GM15510 (cell line): ENCODE results near the gene ACVRL1.

Experiments
- POLR2A ChIP-seq: IDR thresholded peaks from 3 replicates; pipeline ENCODE4 v1.6.1; 2011; ENCODE audit warnings: borderline replicate concordance; ENCODE audit not compliant: insufficient read length; ENCODE audit errors: extremely low read depth

The ACVRL1 gene

DNA sequence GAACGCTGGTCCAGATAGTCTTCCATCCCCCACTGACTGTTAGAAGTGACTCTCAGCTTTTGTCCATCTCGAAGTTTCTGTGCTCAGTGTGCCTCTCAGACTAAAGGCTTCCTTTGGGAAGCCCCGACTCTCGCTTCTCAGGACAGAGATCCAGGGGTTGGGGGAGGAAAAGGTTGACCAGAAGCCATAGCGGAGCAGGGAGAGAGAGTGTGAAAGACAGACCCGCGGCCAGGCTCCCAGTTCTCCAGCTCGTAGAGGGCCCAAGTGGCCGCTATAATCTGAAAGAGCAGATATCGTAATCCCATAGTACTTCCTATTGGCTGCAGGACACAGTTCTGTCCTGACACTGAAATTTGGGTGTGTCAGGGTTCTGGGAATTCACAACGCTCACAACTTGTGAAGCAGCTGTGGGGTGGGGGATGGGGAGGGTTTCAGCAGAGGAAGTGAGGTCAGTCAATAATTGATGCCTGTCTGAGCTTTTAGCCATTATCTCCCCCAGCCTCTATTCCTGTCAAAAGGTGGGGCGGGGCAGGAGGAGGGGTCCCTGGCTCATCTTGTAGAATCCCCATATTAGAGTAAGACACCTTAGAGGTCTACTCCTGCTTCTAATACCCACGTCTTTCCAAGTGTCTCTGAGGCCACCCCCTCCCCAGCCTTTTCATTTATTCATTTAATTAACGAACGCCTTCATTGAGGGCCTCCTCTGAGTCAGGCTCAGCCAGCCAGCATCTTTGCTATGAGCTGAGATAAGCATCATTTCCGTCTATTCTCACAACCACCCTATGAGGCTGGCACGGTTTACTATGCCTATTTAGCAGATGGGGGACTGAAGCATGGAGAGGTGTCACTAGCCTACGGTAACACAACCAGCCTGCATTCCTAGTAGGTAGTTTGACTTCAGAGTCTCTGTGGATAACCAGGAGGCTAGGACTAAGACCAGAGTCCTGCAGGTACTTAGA is 1.6 kb upstream of the ACVRL1 start:
- TF ChIP-seq POLR2A = no peak

DNA sequence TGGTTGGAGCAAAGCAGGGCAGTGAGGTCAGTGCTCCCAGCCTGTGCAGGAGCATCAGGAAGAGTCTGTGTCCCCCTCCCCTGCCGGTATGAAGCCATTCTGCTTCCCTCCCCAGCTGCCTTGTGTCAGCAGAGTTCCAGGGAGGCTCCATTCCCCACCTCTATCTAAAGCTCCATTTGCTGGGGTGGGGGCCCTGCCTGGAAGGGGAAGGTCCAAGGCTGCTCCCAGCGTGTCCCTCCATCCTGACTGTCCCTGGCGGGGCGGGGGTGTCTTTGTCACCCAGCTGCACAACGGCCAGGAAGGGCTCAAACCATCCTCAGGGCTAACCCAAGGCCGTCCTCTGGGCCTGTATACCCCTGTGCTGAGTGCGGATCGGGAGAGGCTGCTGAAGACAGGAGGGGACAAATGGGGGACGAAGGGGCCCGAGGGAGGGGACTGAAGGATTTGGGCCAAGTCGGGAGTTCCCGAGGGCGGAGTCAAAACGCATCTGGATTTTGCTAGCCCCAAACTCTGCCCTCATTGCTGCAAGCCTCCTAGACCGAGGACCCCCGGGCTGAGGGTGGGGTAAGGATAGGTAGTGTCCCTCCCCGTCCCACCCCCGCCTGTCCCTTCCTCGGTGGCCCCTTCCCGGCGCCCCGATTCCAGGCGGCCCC is 748 bp upstream of the ACVRL1 start:
- no peak for TF ChIP-seq POLR2A

DNA sequence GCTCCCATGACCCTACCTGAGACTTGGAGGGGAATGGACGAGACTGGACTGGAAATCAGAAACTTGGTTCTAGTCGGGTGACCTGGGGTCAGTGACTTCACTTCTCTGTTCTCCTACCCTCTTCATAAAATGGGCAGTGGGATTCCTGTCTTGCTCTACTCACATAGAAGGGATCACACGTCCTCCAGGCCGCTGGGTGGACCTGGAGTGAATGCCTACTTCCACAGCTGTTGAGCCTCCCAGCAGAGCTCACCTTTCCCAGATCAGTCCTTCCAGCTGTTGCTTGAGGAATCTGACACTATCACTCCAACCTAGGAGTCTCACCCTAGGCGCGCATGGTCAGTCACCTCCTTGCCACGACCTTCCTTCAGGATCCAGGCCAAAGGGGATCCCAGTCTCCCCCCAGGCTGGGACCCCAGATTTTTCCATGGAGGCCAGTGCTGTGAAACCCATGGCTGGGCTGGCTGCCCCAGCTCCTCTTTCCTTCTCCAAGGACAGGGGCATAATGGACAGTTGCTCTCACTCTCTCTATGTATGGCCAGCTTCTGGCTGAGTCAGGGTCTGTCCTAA is 637 bp downstream of the ACVRL1 start:
- no peak for TF ChIP-seq POLR2A

DNA sequence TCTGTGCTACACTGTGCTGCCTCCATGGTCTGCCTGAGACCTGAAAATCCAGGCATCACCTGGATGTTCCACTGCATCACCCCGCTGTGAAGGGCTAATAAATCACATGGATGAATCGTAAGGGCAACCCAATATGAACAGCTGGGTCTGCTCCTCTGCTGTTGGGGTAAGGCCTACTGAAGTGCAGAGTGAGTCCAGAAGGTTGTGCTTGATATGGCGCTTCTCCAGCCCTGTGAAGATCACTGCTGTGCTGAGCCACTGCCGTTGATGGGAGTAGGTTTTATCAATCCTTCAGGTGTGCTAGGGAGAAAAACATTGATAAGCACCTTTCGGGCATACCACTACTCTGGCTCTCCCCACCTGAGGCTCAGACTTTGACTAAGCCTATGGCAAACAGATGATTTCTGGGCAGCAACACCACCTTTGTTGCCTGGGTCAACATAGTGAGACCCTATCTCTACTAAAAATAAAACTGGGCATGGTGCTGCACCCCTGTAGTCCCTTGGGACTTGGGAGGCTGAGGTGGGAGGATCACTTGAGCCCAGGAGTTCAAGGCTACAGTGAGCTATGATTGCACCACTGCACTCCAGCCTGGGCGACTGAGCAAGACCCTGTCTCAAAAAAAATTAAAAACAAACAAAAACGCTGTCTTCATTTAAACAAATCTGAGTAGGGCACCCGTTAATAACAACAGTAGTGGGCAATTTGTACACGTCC is 1.7 kb downstream of the ACVRL1 start:
- TF ChIP-seq POLR2A = no peak

DNA sequence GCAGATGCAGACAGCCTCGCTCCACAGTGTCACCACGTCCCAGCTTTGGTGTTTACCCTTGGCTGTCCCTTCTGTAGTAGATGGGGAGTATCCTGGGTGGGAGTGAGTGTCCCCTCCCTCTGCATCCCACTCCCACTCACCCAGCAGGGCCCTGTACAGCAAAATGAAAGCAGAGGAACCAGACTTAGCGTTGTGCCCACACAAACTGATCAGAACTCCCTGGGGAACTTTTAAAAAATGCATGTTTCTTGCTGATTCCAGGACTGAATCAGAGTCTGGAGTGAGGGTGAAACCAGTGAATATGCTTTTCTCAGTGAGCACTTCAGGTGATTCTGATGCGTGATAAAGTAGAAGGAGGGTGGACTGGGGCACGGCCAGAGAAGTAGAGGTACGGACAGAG is 2.9 kb downstream of the ACVRL1 start:
- no peak for TF ChIP-seq POLR2A

DNA sequence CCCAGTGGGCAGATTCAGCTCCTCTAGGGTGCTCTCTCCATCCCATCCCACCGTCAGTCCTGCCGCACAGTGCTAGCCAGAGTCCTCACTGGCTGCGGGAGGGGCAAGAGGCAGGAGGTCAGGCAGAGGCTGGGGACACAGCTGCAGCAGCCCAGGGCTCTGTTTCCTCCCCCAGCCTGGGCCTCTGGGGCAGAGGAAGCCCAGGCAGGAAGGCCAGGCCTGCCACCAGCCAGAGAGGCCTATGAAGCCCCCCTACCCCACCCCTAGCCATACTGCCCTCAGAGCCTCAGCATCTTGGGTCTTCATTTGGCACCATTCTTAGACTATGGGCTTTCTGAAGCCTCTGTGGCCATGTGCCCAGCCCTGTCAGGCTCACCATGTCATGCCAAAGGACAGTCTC is 3.4 kb downstream of the ACVRL1 start:
- no peak for TF ChIP-seq POLR2A

DNA sequence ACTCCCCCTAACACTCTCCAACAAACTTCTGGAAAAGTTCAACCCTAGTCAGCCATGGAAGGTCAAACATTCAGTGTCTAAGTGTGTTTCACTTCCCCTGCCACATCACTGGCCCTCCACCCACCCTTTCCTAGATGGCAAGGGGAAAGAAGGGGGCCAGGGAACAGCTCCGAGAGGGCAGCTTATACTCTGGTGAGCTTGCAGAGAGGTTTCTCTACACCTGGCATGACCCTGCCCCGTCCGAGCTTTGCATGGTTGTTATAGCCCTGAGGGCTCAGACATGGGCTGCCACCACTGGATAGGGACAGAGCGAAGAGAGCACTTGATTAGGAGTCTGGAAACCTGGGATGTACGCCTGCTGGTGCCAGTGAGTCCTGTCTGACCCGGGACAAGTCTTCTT is 4.0 kb downstream of the ACVRL1 start:
- no peak for TF ChIP-seq POLR2A

DNA sequence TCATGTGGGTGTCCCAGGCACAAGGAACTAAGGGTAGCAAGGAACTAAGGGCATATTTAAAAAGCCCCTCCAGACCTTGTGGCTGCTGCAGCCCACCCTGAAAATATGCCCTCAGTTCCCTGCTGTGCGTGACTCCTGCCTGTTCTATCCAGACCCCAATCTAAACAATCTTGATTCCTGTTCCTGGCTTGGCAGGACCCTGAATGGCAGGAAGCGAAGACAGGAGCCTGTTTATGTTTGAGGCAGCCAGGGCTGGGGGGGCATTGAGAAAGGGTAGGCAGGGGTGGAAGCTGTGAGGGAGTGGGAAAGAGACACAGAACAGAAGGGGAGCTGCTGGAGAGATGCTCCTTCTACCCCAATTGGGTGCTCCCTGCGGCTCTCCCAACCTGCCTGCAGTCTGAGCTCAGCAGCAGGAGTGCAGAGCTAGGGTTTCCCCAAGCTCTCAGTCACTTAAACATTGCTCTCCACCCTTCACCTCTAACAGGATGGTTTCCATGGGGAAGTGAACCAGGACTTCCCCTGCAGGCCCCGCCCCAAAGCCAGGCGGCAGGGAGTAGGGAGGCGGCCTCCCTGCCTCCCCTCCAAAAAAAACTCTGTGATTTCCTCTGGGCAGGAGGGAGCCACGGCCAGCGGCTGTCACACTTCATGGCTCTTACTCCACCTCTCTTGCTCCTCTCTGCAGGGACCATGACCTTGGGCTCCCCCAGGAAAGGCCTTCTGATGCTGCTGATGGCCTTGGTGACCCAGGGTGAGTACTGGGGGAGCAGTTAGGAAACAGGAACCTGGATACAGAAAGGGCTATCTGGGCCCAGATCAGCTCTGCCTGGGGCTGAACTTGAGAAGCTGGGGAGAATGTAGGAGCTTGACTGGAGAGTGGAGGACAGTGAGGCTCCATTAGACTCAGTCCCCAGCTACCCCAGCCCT is 4.7 kb downstream of the ACVRL1 start:
- TF ChIP-seq POLR2A = no peak

DNA sequence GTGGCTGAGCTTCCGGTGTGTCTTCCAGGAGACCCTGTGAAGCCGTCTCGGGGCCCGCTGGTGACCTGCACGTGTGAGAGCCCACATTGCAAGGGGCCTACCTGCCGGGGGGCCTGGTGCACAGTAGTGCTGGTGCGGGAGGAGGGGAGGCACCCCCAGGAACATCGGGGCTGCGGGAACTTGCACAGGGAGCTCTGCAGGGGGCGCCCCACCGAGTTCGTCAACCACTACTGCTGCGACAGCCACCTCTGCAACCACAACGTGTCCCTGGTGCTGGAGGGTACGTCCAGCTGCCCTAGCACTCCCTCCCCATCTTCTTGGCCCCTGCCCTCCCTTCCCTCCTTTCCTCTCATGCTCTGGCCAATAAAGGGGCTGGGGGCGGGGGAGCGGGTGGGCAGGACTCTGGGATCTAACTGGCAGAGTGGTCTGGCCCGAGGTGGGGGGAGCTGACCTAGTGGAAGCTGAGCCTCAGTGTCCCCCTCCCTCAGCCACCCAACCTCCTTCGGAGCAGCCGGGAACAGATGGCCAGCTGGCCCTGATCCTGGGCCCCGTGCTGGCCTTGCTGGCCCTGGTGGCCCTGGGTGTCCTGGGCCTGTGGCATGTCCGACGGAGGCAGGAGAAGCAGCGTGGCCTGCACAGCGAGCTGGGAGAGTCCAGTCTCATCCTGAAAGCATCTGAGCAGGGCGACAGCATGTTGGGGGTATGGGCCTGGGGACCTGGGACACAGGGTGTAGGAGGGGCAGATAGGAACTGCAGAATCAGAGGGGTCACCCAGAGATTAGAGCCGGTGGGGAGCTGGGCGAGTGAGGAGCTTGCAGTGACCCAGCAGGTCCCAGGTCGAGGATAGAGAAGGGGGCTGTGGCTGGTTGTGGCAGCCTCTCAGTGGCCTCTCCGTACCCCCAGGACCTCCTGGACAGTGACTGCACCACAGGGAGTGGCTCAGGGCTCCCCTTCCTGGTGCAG is 6.0 kb downstream of the ACVRL1 start:
- TF ChIP-seq POLR2A = no peak

DNA sequence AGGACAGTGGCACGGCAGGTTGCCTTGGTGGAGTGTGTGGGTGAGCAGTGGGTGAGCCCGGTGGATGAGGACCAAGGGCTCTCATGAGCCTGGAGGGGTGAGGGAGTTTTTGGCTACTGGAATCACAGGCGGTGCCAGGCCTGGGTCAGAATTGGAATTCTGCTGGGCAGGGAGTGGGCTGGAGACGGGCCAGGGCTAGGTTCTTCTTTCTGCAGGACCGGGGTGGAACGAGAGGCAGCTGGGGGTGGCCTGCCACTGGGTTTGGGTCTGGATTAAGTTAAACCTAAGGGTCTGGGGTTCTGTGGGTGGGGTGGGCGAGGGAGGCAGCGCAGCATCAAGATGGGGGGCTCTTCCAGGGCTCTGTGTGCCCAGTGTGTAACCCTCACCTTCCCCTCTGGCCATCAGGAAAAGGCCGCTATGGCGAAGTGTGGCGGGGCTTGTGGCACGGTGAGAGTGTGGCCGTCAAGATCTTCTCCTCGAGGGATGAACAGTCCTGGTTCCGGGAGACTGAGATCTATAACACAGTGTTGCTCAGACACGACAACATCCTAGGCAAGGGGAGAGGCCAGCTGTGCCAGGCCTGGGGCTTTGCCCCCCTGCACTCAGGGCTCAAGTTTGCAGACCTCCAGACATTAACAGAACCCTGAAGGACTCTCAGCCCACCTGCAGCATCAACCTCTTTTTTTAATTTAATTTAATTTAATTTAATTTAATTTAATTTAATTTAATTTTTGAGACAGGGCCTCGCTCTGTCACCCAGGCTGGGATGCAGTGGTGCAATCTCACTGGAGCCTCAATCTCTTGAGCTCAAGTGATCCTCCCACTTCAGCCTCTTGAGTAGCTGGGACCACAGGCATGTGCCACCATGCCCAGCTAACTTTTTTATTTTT is 7.0 kb downstream of the ACVRL1 start:
- no peak for TF ChIP-seq POLR2A

DNA sequence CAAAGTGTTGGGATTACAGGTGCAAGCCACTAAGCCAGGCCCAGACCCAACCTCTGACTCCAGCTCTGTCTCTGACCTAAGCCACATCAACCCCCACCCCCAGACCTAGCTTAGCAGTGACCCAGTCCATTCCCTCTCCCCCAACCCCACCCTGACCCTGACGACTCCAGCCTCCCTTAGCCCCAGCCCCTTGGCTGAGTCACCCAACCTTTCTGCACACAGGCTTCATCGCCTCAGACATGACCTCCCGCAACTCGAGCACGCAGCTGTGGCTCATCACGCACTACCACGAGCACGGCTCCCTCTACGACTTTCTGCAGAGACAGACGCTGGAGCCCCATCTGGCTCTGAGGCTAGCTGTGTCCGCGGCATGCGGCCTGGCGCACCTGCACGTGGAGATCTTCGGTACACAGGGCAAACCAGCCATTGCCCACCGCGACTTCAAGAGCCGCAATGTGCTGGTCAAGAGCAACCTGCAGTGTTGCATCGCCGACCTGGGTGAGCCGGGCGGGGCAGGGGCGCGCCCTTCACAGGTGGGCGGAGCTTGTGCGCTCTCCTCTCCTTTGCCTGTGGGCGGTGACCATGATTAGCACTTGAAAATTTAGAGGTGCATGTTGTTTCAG is 7.8 kb downstream of the ACVRL1 start:
- TF ChIP-seq POLR2A = no peak
